Superior temporal gyrus (tissue), 1 donor: ENCODE data around the gene LCN9.

Experiments used
- DNase-seq: peaks from one replicate; pipeline ENCODE4 v3.0.0-alpha.2; 2016; ENCODE audit errors: extremely low spot score

The LCN9 gene

DNA sequence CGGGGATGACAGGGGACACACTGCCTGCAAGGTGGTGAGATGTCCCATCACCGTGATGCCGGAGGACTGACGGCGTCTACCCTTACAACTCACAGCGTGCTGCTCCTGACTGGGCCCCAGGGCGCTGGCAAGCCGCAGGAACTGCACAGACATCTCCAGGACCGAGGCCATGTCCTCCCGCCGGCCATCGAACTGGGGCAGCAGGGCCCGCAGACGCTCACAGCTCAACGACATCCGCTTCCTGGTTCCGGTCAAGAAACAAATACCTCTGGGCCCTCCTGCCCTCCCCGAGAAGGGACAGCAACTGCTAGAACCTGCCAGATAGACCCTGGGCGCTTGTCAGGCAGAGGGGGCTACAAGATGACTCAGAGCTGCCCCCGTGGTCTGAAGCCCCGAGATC, 35.1 kb downstream of the LCN9 start:
- DNase-seq = no peak

DNA sequence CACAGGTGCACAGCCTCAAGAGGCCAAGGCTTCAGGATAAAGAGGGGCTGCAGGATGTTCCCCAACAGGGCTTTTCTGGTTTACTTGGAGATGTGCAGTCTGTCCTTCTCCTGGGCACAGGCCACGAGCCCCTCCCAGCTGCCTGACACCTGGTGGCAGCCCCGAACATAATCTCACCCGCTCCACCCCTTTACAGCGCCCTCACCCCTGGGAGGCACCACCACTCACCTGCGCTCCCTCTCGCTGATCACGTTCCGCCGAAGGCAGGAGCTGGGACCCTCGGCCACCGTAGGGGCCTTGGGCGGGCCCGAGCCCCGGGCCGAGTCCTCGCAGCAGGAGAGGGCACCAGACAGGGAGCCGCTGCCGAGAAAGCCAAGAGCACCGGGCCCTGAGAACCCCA, 35.7 kb downstream of the LCN9 start:
- no peak for DNase-seq

DNA sequence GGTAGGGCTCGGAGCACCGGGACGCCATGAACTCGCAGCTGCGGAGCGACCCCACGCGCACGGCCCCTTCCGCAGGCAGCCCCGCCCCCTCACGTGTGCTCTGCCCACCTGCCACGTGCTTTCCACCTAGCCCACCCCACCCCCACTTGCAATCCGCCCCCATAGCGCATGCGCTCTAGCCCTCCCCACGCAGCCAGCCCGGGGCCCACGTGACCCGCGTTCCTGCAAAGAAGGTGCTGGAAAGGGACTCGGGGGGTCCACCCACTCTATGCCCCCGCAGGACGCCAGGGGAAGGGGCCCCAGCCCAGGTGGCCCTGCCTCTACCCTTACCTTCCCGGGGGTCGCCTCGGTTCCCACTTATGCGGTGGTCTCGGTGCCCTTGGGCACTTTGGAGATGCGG, 36.3 kb downstream of the LCN9 start, which contains the start of gene SOHLH1:
Gene SOHLH1 (minus strand): TSS at position 42 of the 400 bp plus-strand sequence. CDS start 14 bp downstream, at position 28.
- no peak for DNase-seq

DNA sequence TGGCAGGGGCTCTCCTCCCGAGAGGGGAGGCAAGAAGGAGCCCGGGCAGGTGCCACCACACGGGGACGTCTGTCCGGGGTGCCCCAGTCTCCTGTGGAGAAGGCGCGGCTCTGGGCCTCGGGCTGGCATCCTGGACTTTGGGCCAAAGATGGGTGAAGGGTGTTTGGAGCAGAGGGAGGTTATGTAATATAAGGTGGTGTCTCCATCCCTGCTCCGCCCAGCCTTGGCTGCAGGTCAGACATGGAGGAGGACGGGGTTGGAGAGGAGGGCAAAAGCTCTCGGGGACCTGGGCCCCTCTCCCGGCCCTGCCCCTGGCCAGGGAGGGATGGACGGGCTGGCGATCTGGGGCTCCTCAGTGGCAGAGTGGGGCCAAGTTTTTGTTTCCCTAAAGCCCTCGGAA, 37.4 kb downstream of the LCN9 start:
- no peak for DNase-seq

DNA sequence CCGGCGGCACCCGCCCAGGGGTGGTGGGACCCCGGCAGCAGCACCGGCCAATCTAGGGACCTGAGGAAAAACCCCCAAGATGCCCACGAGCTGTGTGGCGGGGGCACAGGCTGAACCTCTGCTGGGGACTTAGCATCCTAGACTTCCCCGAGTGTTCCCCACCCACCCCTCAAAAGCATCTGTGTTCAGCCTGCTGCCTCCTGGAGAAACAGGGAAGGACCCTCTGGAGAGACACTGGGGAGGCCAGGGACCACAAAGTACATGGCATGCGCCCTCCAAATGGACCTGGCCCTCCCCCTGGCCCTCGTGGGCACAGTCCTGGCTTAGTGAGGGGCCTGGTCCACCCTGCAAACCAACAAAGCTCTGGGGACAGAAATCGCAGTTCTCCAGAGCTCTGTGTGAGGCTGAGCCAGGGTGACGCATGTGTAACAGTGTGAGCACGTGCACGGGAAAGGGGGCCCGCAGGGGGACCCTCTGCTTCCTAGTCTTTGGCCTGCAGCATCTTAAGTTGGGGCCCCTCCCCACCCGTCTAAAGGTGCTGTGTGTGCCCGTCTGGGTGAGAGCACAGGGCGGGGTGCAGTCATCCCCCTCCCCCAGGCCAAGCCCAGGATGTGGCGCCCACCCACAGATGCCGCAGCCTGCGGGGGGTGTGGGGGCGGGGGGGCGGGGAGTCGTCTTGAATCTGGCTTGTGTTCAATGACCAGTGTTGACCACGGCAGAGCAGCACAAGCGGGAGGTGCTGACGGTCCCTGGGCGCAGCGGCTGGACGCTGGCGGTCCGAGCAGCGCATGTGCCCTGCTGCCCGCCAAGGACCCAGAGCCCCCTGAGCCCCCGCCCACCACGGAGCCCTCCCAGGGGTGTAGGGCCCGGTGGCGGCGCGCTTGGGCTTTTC, 38.2 kb downstream of the LCN9 start:
- no peak for DNase-seq

DNA sequence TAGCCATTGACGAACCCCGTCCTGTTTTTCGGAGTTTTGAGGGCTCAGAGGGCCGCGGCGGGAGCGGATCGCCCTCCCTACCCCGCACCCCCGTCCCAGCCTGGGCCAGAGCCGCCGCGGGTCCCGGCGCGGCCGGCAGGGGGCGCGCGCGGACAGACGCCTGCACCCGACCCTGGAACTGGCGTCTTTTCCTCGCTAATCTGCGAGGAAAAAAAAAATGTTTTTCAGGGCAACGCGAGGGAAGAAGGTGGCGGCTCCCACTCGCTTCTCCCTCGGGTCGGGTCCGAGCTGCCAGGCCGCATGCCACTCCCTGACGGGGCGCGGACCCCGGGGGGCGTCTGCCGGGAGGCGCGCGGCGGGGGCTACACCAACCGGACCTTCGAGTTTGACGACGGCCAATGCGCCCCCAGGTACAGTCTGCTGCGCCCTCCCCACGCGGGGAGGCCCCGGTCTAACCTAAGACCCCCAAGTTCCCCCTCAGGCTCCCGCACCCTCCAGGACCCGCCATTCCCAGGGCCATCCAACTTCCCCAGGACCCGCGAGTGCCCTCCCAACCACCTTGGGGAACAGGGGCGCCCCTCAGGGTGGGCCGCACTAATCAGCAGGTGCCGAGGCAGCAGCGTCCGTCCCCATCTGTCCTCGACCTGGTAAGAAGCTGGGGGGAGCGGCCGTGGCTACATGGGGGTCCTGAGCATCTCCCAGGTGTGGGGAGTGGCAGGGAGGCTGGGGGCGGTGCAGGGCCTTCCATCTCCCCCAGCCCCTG, 39.0 kb downstream of the LCN9 start, which contains the start of gene KCNT1:
Gene KCNT1 (plus strand): TSS at position 227 of the 763 bp plus-strand sequence. CDS start 74 bp downstream, at position 301.
- DNase-seq = no peak

DNA sequence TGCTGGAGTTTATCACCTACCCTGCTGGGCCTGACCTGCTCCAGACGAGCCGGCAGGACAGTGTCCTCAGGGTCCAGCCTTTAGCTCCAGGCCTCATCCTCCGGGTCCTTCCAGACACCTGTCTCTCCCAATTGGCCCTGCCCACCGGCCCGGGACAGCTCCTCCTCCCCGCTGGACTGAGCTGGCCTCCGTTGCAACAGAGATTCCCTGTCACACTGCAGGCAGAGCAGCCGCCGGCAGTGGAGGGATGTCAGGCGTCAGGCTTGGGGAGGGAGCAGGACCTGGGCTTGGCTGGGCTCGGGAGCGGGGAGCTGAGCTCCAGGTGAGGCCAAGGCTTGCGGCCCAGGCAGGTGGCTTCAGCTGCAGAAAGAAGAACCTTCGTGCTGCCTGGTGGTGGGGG, 40.6 kb downstream of the LCN9 start:
- DNase-seq = no peak

DNA sequence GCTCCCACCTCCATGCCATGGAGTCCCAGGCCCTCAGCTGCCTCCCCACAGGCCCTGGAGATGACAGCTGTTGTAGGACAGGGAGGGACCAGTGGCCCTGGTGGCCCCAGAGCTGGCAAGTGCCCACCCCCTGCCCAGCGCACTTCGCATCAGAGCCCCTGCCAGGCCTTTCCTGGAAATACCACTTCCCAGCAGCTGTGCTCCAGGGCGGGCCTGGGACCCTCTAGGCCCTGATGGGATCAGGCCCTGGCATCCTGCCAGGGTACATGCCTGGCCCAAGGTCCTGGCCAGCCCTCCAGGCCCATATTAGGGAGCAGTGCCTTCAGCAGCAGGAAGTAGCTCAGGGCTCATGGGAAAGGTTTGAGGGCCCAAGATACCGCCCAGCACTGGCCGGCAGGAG, 41.4 kb downstream of the LCN9 start:
- no peak for DNase-seq

DNA sequence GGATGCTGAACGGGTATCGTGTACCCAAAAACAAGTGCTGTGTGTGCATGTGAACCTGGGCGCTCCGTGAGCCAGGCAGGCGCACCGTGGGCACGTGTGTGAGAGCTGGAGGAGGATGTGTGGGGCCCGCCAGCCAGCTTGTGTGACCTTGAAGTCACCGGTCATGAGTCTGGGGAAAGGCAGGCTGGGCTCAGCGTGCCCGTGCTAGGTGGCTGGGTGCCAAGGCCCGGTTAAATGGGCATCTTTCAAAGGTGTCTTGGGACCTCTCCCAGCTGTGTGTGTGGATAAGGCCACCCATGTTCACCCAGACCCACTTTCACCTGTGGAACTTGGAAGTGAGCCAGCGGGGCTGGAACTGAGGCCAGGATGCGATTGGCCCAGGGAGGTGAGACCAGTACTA, 42.3 kb downstream of the LCN9 start:
- no peak for DNase-seq

DNA sequence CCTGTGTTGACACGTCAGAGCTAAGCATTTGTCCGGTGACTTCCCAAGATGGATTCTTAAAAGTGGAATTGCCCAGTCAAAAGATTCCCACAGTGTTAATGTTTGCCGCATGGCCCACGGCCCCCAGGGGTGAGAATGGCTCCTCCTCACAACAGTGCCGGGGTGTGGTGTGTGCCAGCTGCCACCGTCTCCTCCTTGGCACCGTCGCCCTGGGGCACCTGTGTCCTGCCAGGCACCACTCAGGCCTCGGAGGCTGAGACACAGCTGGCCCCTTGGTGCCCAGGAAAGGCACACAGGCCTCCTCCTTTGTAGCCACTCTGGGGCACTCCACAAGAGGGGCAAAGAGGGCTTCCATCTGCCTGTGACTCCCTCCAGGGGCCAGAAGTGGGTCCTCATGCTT, 43.2 kb downstream of the LCN9 start:
- DNase-seq = no peak

DNA sequence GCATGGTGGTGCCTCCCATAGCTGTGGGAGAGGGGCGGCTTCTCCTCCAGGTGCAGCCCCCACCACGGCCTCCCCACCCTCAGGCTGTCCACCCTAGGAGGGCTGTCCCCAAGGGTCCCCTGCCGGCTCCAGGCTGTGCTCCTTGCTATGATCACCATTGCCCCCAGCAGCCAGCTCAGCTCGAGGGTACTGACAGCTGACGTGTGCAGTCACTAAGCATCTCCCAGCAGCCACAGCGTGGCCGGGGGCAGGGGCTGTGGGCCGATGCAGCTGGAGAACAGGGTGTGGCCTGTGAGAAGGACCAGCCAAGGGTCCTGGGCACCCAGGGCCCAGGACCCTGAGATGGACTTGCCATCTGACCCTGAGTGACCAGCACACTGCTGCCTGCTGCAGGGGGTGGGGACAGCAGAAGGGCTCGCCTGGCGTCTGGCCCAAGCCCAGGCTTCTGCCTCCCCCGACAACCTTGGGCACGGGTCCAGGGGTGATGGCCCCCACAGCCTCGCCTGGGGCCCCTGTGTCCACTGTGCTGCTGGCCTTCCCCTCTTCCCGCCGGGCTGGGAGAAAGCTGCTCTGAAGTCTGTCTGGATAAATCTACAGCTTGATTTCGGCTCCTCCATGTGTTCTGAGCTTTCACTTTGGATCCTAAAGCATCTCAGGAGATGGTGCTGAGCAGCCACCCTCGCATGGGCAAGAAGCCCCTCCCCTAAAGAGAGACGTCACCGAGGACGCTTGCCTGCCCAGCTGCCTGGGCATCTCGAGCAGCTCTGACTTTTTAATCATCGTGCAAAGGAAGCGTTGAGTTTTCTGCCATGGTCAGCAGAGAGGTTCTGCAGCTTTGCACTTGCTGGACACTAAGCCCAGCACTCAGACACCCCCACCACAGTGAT, 44.4 kb downstream of the LCN9 start:
- peak; percentile 44 for DNase-seq

DNA sequence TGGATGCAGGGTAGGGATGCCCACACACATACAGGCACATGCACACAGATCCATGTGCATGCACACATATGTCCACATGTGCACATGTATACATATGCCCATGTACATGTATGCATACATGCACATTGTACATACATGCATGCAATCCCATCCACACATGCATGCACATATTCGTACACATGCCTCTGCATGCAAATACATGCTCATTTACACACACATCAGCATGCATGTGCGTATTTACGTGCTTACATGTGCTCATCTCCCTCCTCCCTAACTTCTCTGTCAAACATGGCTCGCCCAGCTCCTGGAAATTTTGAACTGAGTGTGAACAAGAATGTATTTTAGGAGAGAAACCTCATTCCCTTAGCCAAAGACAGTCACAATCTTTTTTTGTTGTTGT, 45.1 kb downstream of the LCN9 start:
- no peak for DNase-seq

DNA sequence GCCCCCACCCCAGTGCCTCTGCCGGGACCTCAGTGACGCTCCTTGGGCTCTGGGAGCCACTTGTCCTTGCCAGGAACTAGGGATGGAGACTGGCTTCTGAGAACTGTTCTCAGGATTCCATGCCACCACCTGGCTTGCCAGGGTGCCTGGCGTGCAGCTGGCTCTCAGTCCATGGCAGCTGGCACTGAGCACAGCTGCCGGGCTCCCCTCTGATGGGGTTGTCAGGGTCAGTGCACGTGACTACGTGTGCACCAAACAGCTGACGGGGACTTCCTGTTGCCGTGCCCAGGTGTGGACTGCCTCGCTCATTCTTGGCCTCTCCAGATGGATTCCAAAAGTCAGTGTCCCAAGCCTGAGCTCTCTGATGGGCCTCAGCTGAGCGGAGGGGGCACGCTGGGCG, 48.3 kb downstream of the LCN9 start:
- no peak for DNase-seq

DNA sequence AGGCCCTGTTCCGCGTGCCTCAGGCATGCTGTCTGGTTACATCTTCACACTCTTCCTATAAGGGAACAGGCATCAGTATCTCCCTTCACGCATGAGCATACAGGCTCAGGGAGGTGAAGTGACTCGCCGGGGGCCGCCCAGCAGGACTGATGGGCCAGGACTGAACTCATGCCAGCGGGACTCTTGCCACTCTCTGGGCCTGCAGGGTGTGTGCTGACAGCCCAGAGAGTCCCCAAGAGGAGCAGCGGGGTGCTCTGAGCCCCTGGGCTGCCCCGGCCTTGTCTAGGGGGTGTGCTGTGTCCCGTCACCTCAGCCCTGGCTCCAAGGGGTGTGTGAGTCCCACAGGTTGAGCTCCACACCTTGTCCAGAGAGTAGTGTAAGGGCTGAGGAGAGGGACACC, 48.8 kb downstream of the LCN9 start:
- DNase-seq = no peak

DNA sequence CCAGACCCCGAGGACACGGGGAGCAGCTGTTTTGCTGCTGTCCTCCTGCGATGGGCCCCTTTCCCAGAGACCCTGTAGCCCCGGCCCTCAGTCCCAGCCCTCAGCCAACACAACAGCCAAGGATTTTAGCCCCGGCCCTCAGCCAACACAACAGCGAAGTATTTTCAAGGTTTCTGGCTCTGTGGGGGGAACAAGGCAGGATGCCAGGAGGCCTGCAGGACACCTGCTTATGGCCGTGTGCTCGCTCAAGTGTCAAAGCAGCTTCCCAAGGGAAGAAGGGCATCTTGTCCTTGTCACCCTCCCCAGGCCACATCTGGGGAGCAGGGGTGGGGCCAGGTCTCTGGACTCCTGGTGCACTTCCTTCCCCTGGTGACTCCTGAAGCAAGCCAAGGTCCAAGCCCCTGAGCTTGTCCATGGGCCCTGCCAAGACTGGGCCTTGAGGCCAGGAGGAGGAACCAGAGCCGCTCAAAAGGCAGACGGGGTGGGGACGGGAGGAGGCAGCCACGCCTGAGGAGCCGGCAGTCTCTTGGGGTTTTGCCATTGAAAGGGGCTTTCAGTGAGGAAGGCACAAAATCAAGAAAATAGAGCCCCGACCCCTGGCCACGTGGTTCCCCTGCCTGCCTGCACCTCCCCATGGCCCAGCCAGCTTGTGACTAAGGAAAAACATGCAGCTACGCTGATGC, 49.6 kb downstream of the LCN9 start:
- DNase-seq = no peak

DNA sequence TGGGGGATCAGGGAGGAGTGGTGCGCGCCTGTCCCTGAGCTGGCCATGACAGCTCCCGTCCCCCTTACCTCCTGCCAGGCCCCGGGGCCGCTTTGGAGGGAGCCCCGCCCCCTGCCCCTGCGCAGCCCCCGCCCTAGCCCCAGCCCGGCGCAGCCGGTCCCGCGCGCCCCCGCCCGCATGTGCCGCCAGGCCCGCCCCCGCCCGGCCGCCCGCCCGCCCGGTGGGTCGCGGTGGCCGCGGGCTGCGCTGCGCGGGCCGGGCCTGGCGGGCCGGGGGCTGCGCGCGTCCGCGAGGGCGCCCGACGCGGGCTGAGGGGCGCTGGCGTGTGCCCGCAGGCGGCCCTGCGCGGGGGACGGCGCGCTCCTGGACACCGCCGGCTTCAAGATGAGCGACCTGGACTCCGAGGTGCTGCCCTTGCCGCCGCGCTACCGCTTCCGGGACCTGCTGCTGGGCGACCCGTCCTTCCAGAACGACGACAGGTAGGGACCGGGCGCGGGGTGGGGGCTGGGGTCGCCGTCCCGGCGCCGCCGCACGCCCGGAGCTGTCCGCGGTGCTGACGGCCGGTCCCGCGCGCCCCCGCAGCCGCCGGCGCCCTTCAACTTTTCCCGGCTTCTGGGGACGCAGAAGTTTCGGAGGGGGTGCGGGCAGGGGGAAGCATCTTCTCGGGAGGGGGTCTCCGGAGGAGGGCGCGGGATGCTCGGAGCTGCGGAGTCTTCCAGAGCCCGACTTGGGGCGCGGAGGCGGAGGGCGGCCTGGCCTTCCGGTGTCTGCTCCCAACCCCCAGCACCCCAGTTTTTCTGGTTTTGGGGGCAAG, 51.3 kb downstream of the LCN9 start:
- no peak for DNase-seq

DNA sequence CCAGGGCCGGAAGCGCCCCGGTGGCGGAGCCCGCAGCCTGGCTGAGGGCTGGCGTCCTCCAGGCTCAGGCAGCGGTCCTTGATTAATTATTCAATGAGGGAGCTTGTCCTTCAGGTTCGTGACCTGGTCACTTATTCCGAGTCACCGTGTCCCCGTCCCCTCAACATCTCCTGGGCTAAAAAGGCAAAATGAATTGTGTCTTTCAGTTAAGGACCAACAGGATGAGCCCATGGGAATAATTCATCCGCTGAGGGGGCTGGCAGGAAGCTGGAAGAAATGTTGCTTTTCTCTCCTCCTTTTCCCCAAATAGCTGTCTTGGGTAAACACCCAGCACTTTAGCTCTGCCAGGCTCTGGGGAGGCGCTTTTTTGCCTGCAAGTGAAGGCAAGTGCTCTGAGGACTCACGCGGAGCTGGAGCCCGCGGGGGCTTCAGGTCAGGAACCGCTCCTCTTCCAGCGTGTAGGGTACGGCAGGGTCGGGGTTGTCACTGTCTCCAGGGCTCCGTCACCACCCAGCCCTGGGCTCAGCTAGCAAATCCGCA, 52.0 kb downstream of the LCN9 start:
- DNase-seq = no peak

DNA sequence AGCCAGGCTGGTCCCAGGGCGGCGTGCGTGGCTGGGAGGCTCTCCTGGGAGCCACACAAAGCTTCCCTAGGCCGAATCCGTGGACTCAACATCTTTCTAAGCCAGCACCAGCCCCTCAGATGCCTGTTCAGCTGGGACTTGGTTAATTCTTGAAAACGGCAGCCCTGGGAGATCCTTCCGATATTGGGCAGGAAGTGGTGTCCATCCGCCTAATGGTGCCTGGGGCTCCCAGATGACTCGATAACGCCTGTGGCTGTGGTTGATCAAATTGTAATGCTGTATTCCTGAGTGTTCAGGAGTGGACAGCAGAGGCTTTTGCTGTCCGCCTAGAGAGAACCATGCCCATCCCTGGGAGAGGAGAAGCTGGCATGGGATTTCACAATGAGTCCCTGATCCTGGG, 52.9 kb downstream of the LCN9 start:
- DNase-seq = no peak
